ENCODE results near the gene RPL11. TPM values are rescaled to one million over a fixed set of nuclear protein-coding genes. Genes with fewer than 3 reads are reported as not detected.
"Not testable (repeated sequence)": the region's sequence is repeated elsewhere in the genome, so short reads cannot be mapped to it uniquely, and the experiment has no call there.

The RPL11 gene
- total RNA-seq, 1 donor from 2014 or later: 948 TPM

- intact Hi-C loops (cut with DNase I): no loop called here
Observed at GRCh38 chr1:23727362-23727811, 35.8 kb downstream of the RPL11 start.

GRCh38 chr1:23732363-23733224 lies 41.0 kb downstream of the RPL11 start:
- DNase-seq (ENCODE audit: extremely low spot score in 2 of 2): no peak
- intact Hi-C loops (cut with DNase I): no loop called here
- H3K9me3 ChIP-seq: no peaks in the 10 kb centered on the region
- no peak for TF ChIP-seq POLR2AphosphoS5 (IDR thresholded peaks at IDR 0.05; ENCODE audit: insufficient read depth in 1 of 2, low read depth in 1 of 2)
- no peak for TF ChIP-seq POLR2A (IDR thresholded peaks at IDR 0.05)
- TF ChIP-seq, protein P1, sequence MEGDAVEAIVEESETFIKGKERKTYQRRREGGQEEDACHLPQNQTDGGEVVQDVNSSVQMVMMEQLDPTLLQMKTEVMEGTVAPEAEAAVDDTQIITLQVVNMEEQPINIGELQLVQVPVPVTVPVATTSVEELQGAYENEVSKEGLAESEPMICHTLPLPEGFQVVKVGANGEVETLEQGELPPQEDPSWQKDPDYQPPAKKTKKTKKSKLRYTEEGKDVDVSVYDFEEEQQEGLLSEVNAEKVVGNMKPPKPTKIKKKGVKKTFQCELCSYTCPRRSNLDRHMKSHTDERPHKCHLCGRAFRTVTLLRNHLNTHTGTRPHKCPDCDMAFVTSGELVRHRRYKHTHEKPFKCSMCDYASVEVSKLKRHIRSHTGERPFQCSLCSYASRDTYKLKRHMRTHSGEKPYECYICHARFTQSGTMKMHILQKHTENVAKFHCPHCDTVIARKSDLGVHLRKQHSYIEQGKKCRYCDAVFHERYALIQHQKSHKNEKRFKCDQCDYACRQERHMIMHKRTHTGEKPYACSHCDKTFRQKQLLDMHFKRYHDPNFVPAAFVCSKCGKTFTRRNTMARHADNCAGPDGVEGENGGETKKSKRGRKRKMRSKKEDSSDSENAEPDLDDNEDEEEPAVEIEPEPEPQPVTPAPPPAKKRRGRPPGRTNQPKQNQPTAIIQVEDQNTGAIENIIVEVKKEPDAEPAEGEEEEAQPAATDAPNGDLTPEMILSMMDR (IDR thresholded peaks at IDR 0.05): no peak
- no peaks in the 10 kb centered on the region for H3K36me3 ChIP-seq
- H3K27ac ChIP-seq: no peak overlapping the region
- H3K4me1 ChIP-seq: peaks cover under 1% of the 10 kb centered on the region
- H3K4me3 ChIP-seq: no peak overlapping the region
- H3K27me3 ChIP-seq: no peaks in the 10 kb centered on the region

More at GRCh38 chr1:23727362-23727811, 35.8 kb downstream of the RPL11 start:
- Histone ChIP-seq H3K4me1 (peaks cover 15% of the 10 kb centered on the region), H3K36me3 (no peaks in the 10 kb centered on the region), H3K27me3 (no peaks in the 10 kb centered on the region), H3K4me3 (no peak overlapping the region), H3K9me3 (no peaks in the 10 kb centered on the region), H3K27ac (no peak overlapping the region)
- peak in 1 of 2 donors; percentile 92 for DNase-seq (ENCODE audit: extremely low spot score in 2 of 2)
- TF ChIP-seq POLR2AphosphoS5 (IDR thresholded peaks at IDR 0.05; ENCODE audit: insufficient read depth in 1 of 2, low read depth in 1 of 2) (peak in 1 of 2 donors; percentile 66), POLR2A (IDR thresholded peaks at IDR 0.05) (no peak)

DNA sequence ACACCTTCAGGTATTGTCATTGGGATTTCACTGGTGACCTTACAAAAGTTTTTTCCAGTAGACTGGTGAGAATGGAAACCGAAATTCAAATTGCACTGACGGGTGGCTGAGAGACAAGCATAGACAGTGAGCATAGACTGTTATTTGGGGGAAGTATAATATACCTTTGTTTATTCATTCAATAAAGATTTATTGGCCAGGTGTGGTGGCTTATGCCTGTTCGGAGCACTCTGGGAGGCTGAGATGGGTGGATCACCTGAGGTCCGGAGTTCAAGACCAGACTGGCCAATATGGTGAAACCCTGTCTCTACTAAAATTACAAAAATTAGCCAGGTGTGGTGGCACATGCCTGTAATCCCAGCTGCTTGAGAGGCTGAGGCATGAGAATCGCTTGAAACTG lies 41.7 kb downstream of the RPL11 start:
- H3K4me3 ChIP-seq; H3K27ac ChIP-seq; H3K36me3 ChIP-seq; DNase-seq (ENCODE audit: extremely low spot score in 2 of 2); H3K27me3 ChIP-seq; H3K9me3 ChIP-seq; intact Hi-C loops (cut with DNase I); H3K4me1 ChIP-seq: not testable (repeated sequence)

DNA sequence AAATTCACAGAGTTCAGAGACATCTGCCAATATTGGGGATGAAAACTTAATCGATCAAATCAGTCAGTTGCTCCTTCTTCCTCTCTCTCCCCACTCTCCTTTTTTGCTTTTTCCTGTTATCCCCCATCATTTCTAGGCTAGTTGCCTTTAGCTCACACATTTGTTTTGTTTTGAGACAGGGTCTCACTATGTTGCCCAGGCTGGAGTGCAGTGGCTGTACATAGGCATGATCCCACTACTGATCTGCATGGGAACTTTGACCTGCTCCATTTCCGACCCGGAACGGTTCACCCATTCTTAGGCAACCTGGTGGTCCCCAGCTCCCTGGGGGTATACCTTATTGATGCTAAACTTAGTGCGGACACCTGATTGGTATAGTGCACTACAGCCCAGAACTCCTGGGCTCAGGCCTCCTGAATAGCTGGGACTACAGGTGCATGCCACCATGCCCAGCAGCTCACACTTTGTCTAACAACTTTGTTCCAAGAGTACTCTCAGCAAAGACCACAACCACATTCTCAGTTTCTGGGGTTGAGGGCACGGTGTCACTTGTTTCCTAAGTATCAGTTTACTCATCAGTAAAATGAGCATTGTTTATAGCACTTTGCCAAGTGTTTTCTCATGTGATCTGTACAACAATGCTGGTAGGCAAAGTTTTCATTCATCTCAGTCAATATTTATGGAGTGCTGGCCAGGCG lies 45.0 kb downstream of the RPL11 start:
- no peaks in the 10 kb centered on the region for H3K9me3 ChIP-seq
- H3K27me3 ChIP-seq: no peaks in the 10 kb centered on the region
- H3K4me3 ChIP-seq: no peak overlapping the region
- TF ChIP-seq POLR2A (IDR thresholded peaks at IDR 0.05): no peak
- DNase-seq (ENCODE audit: extremely low spot score in 2 of 2): no peak
- H3K36me3 ChIP-seq: no peaks in the 10 kb centered on the region
- intact Hi-C loops (cut with DNase I): no loop called here
- no peak overlapping the region for H3K27ac ChIP-seq
- H3K4me1 ChIP-seq: no peaks in the 10 kb centered on the region

DNA sequence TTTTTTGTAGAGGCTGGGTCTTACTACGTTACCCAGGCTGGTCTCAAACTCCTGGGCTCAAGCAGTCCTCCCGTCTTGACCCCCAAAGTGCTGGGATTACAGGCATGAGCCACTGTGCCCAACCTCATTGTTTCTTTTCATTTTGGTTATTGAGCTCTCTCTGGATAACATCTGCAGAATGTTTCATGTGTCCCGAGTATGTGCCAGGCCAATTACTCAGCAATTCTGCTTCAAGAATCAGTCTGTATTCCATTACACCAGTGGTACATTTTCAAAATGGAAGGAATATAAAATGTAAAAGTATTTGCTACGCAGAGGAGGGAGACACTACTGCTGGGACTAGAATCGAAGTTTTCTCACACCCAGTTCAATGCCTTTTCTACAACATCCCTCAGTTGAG lies 50.0 kb downstream of the RPL11 start:
- DNase-seq (ENCODE audit: extremely low spot score in 2 of 2): no peak
- Histone ChIP-seq H3K36me3 (no peaks in the 10 kb centered on the region), H3K27me3 (no peaks in the 10 kb centered on the region), H3K4me3 (no peak overlapping the region), H3K4me1 (peaks cover 25% of the 10 kb centered on the region), H3K27ac (no peak overlapping the region), H3K9me3 (no peaks in the 10 kb centered on the region)
- TF ChIP-seq, protein P1 (IDR thresholded peaks at IDR 0.05): no peak
- TF ChIP-seq POLR2A (IDR thresholded peaks at IDR 0.05) (no peak), POLR2AphosphoS5 (IDR thresholded peaks at IDR 0.05; ENCODE audit: insufficient read depth in 1 of 2, low read depth in 1 of 2) (no peak)
- intact Hi-C loops (cut with DNase I): no loop called here

- H3K27ac ChIP-seq: peak overlapping the region; percentile 91
- no peaks in the 10 kb centered on the region for H3K9me3 ChIP-seq
- peaks cover 29% of the 10 kb centered on the region for H3K4me1 ChIP-seq
- intact Hi-C loops (cut with DNase I): no loop called here
- H3K27me3 ChIP-seq: no peaks in the 10 kb centered on the region
- peak overlapping the region; percentile 65 to 93 for H3K4me3 ChIP-seq
- no peak for TF ChIP-seq POLR2A (IDR thresholded peaks at IDR 0.05)
- TF ChIP-seq, protein P1 (IDR thresholded peaks at IDR 0.05): no peak
- no peak for TF ChIP-seq POLR2AphosphoS5 (IDR thresholded peaks at IDR 0.05; ENCODE audit: insufficient read depth in 1 of 2, low read depth in 1 of 2)
- no peak for DNase-seq (ENCODE audit: extremely low spot score in 2 of 2)
- no peaks in the 10 kb centered on the region for H3K36me3 ChIP-seq
Observed at GRCh38 chr1:23742670-23743286, 51.2 kb downstream of the RPL11 start.
